Cardiac fibroblast (primary cell): ENCODE results near the gene MAP1LC3C.

Experiments
- DNase-seq, 2 donors: peaks; one replicate each; pipeline versions ENCODE4 v3.0.0 to v3.0.0-alpha.2; 2010; ENCODE audit warnings: low read depth in 2 of 2
- H3K4me3 ChIP-seq, 2 donors: replicated peaks in 1 of 2; 1 replicate in 1 of 2; 2 replicates in 1 of 2; pipeline ENCODE4 v1.5.1; 2011; ENCODE audit warnings: low read depth in 2 of 2, low read length in 2 of 2, mild to moderate bottlenecking in 2 of 2, moderate library complexity in 1 of 2
- CTCF ChIP-seq: IDR thresholded peaks from one replicate; pipeline ENCODE4 v1.5.1; 2011; ENCODE audit warnings: low read depth, mild to moderate bottlenecking, low read length, inconsistent platforms

Gene MAP1LC3C

GRCh38 chr1:241962153-241962552 is 36.7 kb downstream of the MAP1LC3C start:
- no peak overlapping the region for H3K4me3 ChIP-seq
- DNase-seq, result no peak

GRCh38 chr1:241957692-241958494 is 41.0 kb downstream of the MAP1LC3C start, which contains the start of gene BECN2:
TSS of gene BECN2 (plus strand) at chr1:241957767. CDS start at chr1:241957767, 0 bp downstream.
- TF ChIP-seq CTCF, result no peak
- H3K4me3 ChIP-seq, result no peak within 1 kb of the TSS
- no peak for DNase-seq

More at GRCh38 chr1:241962153-241962552, 36.7 kb downstream of the MAP1LC3C start:
- no peak for TF ChIP-seq CTCF

GRCh38 chr1:241950390-241950789 is 48.5 kb downstream of the MAP1LC3C start:
- H3K4me3 ChIP-seq, result no peak overlapping the region

GRCh38 chr1:241947354-241947753 is 51.5 kb downstream of the MAP1LC3C start:
- TF ChIP-seq CTCF, result no peak
- no peak for DNase-seq
- H3K4me3 ChIP-seq, result no peak overlapping the region

More at GRCh38 chr1:241950390-241950789, 48.5 kb downstream of the MAP1LC3C start:
- no peak for DNase-seq
- no peak for TF ChIP-seq CTCF
